GM18909 (cell line): Measurements from ENCODE around the gene TINAGL1.

Experiments
- ATAC-seq: cut with Tn5 transposase; IDR thresholded peaks from one replicate; pipeline ENCODE4 v1.9.1; 2021; ENCODE audit warnings: mild to moderate bottlenecking; ENCODE audit not compliant: unreplicated experiment, poor library complexity

Gene TINAGL1

DNA sequence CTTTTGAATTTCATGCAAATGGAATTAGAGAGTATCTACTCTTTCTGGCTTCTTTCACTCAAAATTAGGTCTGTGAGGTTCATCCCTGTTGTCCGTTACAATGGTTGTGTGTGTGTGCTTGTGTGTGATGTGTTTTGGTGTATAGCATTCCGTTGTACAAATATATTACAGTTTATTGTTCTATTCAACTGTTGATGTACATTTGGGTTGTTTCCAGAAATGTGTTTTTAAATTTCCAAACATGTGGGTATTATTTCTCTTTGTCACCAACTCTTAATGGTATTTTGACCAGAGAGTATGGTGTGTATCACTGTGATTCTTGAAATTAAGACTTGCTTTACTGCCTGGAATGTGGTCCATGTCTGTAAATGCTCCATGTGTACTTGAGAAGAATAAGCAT lies 24.3 kb downstream of the TINAGL1 start:
- ATAC-seq = no peak

DNA sequence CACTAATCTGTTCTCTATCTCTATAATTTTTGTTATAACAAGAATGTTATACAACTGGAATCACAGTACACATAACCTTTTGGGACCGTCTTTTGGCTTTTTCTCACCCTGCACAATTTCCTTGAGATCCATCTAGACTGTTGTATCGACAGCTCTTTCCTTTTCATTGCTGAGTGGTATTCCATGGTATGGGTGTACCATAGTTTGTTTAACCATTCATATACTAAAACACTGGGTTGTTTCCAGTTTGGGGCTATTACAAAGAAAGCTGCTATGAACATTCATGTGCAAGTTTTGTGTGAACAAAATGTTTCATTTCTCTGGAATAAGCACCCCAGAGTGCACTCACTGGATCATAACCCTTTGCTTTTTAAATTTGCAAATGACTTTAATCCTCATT lies 25.8 kb downstream of the TINAGL1 start:
- ATAC-seq = no peak

DNA sequence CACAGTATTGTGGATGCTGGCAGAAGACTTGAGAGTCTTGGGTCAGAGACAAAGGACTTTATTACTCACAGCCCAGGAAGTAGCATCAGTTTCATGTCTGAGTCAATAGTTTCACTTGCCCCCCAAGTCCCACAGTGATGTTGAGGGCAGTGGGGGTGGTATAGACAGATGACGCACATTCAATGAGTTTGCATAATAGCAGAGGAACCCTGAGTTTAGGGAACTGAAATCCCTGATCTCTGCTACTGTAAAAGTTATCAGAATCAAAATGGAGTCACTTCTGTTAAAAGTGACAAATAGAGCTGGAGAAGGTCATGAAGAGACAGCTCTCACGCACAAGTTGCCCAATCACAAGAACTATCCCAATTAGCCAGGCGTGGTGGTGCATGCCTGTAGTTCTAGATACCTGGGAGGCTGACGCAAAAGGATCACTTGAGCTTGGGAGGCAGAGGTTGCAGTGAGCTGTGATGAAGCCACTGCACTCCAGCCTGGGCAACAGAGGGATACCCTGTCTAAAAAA lies 29.7 kb downstream of the TINAGL1 start:
- ATAC-seq = peak; percentile 89

DNA sequence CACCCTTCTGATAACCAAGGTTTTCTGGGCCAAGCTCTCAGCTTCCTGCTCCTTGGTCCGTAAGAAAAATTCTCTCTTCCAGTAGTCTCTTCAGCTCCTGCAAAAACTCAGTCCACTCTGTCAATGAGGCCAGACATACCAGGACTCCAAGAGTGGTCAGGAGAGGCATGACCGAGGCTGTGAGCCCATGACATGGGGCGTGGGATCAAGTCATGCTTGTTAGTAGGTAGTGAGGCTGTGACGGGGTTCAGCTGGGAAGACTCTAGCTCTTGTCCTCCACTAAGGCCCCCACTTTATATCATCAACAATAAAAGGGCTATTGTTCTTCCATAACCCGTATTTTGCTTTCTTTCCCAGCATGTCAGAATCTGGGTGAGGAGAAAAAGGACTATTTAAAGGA lies 31.0 kb downstream of the TINAGL1 start:
- no peak for ATAC-seq

DNA sequence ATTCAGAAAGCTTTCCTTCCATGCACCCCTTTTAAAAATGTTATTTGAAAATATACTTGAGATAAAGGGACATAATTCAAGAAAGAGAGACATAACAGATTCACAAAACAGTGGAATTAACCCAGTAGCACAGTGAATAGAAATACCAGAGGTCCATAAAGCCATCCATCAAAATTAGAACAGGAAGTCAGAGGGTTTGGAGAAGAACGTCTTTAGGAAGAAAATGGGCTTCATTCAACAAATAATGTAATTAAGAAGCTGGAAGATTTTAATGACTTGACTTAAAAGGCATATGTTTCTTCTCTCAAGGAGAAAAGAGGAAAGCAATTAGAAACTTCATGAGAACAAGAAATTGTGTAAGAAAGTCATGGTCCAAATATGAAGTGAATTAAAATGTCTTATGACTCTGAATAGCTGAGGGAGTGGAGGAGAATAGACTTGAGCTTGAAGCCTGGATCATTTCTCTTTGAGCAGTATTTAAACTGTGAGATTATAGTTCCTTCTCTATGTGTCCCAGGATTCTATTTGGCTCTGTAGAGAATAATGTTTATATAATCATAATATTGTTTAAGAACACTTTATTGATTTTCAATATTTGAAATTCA lies 33.3 kb downstream of the TINAGL1 start:
- no peak for ATAC-seq

DNA sequence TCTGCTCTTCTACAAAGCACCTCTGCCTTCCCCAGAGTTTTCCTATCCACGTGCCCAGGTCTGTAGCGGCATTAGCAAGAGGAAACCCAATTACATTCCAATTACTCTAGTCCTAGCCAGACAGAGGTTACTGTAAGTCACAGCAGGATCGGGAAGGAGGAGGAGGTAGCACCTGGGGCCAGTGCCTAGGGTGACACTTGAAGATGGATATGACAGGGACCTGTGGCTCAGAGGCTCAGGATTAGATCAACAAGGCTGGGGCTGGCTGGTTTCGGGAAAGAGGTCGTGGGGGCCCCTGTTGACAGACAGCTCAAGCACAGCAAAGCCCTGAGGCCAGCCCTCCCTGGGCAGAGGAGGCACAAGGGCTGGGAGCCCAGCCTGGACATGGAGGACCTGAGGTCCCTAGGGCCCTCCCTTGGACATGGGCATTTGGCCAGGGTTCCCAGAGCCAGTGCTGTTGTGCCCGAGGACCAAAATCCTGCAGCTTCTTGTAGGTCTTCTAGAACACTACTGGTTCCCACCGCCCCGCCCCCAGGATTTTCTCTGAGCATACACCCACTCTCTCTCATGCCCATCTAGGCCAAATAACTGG lies 38.2 kb downstream of the TINAGL1 start:
- no peak for ATAC-seq

DNA sequence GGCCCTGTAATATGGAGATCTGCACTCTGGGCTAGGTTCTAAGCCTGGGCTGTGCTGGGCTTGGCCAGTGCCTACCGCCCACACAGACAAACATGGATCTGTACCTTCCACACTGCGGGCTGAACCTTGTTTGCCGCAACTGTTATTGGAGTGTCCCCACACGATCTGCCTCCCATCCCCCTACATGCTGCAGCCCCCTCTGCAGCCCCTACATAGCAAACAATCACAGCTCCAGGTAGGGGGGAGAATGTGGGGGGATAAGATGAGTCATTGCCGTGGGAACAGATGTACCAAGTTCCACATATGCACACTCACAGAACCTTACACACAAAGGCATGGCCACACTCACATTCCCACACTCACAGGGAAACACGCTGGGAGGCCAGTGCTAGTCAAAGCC lies 39.1 kb downstream of the TINAGL1 start:
- no peak for ATAC-seq

DNA sequence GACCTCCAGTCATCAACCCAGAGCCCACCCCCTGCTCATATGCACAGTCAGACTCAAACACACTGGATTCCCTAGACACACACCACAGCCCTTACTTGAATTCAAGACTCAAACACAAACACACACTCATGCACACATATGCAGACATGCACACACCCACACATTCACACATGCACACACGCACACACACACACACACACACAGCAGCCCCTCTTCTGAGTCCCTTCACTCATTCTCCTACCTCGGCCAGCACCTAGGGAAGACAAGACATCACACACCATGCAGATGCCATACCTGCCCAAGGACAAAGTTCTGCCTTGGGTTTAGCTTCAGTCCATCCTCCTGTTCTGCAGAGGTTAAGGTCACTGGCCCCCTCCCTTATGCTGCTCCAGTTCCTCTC lies 39.6 kb downstream of the TINAGL1 start:
- no peak for ATAC-seq

DNA sequence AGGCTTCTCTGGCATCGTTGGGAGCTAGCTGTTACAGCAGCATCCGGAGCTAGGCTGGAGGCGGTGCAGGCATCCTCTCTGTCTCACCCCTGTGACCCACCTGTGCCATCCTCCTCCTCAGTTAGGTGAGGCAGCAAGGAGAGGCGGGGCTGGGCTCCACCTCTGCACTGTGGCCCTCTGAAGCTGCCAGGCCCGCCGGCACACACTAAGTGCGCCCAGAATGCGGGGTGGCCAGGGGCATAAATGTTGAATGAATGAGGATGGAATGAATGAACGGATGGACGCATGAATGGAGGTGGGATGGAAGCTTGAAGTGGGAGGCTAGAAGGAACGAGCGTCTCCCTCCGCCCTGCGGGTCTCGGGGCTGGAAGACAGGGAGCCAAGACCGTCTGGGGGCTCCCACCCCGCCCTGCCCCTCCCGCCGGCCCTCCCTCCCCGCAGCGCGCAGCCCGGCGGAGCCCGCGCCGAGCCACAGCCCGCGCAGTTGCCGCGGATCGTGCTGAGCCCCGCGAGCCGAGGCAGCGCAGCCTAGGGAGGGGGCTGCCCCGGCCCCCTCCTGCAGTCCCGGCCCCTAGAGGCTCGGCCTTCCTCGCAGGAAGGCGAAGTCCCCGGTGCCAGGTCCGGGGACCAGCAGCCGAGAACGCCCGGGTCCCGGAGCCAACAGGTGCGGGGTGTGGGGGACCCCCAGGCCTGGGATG lies 41.1 kb downstream of the TINAGL1 start, which contains the start of gene HCRTR1:
Gene HCRTR1, plus strand, starts transcription at position 472 of the 698 bp plus-strand sequence. CDS start 1,504 bp downstream, outside the sequence.
- ATAC-seq = no peak

DNA sequence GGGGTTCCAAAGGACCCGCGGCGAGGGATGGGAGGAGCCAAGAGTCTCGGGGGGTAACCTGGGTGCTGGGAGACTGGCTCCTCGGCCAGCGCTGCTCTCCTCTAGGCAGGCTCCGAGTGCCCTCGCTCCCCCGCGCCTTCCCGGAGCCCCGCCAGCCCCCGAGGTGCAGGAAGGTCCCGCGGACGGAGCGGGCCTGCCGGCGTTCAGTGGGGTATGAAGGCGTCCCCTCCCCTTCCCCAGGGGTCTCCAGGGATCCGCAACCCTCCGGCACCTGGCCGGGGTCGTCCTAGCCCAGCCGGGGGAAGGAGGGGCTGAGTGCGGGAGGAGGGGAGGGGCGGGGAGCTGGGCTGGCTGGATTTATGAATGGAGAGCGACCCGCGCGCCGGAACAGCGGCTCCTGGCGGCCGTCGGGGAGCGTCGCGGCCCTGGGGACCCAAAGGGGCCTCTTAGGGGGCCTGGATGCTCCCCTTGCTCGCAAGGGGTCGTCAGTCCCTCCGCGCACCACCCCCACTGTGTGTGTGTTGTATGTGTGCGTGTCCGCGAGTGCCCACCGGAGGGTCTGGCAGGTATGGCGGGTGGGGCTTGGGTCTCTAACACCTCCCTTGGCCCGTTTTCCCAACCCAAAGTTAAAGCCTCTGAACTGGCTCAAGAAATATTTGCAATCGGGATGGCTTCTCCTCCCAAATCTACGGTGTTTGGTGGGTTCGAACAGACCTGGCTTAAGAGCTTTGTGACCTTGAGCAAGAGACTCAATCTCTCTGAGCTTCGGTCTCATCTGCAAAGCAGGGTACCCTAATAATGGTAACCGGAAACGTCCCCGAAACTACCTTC lies 41.8 kb downstream of the TINAGL1 start:
- no peak for ATAC-seq

DNA sequence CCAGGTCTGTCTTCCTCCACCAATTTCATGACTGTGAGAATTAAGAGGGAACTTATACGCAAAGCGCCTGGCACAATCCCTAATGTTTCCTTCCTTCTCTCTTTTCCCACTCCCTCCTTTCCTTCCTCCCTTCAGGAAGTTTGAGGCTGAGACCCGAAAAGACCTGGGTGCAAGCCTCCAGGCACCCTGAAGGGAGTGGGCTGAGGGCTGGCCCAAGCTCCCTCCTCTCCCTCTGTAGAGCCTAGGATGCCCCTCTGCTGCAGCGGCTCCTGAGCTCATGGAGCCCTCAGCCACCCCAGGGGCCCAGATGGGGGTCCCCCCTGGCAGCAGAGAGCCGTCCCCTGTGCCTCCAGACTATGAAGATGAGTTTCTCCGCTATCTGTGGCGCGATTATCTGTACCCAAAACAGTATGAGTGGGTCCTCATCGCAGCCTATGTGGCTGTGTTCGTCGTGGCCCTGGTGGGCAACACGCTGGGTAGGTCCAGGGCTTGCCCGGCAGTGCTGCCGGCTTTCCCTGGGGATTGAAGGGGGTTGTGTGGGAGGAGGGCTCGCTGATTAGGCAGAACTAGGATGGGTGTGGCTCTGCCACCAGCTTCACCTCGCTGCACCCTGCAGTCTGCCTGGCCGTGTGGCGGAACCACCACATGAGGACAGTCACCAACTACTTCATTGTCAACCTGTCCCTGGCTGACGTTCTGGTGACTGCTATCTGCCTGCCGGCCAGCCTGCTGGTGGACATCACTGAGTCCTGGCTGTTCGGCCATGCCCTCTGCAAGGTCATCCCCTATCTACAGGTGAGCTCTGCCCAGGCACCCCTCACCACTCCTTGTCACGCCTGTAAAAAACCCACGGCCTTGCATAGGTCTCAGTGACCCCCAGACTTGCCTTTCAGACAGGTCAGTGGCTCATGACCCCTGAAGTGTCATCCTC lies 42.9 kb downstream of the TINAGL1 start:
- ATAC-seq = no peak

DNA sequence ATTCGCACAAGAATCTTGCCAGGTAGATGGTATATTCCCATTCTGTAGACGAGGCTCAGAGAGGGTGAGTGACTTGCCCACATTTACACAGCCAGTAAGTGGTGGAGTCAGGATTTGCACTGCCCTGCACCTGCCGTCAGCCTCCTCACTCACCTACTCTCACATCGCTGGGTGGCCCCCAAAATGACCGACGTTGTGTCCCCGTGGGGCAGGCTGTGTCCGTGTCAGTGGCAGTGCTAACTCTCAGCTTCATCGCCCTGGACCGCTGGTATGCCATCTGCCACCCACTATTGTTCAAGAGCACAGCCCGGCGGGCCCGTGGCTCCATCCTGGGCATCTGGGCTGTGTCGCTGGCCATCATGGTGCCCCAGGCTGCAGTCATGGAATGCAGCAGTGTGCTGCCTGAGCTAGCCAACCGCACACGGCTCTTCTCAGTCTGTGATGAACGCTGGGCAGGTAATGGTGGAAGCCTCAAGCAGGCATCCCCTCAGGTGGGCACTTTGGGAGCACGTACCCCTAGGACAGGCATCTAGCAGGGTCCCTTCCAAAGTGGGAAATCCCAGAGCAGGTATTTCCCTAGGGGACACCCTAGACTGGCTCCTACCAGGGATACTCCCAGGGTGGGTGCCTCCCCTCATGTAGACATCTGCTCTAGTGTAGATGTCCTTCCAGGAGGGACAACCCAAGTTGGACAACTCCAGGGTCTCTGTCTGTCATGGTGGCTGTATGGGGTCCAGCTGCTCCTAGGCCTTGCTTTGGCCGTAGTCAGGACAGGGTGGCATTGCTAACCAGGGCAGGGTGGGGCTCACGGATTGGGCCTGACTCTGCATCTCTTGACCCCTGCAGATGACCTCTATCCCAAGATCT lies 44.5 kb downstream of the TINAGL1 start:
- ATAC-seq = no peak

DNA sequence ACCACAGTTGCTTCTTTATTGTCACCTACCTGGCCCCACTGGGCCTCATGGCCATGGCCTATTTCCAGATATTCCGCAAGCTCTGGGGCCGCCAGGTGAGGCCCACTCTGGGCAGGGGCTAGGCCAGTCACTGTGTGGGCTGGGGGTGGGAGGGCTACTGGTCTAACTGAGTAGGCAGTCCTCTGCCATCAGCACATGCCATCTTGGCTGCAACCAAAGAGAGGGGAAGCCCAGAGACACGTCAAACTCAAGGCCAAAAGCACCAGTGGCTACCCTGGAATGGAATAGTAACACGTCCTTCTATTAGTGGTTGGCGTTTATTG lies 45.1 kb downstream of the TINAGL1 start:
- ATAC-seq = no peak

DNA sequence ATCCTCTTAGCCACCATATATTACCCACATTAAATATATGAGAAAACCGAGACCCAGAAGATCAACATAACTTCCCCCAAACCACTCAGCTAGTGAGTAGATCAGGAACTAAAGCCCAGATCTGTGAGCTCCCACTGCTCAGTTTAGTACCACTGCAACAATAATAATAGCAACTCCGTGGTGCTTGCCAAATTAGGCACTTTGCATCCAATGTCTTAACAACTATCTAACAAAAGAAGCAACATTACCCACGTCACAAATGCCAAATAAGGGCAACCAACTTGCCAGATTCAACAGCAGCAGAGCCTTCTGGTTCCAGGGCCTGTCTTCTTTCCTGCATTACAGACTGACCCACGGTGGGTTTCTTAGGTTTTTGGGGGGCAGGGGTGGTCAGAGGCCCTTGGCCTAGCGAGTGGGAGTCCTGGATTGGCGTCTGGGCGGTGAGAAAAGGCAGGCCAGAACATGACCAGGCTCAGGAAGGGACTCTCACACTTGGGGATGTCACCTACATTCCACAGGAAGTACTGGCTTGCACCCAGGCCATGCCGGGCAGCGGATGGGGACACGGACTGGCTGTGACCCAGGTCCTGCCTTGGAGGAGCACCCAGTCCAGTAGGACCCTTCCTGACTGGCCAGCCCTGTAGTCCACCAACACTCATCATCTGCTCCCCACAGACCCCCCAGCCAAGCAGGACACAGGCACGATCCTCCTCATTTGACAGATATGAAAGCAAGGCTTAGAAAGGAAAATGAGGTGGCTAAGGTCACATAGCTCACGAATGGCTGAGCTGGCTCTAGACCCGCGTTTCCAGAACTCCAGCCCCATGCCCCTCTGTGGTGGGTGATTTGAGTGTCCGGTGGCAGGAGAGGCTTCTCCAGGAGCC lies 45.8 kb downstream of the TINAGL1 start:
- ATAC-seq = no peak

DNA sequence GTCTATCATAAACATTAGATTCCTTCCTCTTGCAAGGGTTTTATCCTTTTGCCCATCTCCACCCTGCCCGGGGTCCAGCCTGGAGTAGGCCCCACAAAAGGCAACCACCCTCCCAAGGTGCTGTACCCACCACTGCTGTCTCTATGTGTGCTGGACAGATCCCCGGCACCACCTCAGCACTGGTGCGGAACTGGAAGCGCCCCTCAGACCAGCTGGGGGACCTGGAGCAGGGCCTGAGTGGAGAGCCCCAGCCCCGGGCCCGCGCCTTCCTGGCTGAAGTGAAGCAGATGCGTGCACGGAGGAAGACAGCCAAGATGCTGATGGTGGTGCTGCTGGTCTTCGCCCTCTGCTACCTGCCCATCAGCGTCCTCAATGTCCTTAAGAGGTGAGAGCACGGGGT lies 47.0 kb downstream of the TINAGL1 start:
- no peak for ATAC-seq

DNA sequence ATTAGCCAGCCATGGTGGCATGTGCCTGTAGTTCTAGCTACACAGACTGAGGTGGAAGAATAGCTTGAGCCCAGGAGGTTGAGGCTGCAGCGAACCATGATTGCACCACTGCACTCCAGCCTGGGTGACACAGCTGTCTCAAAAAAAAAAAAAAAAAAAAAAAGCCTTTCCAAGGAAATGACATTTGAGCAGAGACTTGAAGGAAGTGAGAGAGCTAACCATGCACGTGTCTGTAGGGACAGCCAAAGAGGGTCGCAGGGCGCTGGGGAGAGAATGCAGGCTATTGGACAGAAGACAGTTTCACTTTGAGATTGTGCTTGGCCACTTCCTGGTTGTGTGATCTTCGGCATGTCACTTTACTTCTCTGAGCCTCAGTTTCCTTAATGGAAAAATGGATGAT lies 48.0 kb downstream of the TINAGL1 start:
- ATAC-seq = no peak

DNA sequence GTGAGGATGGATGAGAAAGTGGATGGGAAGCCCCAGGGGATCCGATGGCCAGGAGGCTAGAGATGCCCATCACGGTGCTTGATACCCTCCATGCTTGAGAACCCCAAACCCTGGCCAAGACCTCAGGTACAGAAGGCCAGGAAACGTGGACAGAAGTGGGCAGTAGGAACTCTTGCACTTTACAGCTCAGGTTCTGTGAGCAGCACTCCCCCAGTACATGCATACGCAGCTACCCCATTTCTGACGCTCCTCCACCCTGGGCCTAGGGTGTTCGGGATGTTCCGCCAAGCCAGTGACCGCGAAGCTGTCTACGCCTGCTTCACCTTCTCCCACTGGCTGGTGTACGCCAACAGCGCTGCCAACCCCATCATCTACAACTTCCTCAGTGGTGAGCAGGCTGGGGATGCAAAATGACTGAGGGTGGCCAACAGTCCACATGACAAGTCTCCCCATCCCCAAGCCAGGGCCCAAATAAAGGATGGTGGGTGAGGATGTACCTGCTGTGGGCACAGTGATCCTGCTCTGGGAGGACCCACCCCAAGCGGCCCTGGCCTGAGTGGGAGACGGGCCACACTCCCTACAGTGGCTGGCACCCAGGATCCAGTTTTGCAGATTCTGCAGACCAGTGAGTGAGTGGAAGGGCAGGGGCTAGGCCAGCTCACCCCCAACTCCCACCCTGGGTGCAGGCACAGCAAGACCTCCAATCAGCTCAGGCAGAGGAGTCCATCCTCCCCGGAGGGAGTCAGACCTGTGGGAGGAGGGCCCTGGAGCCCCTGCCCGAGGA lies 48.6 kb downstream of the TINAGL1 start:
- no peak for ATAC-seq
